ENCODE results near the gene NEK9. TPM values are rescaled to one million over a fixed set of nuclear protein-coding genes. Genes with fewer than 3 reads are reported as not detected.
A peak's percentile ranks its signal among the peaks of the same experiment; 100 is the strongest.

The NEK9 gene
- total RNA-seq, 1 donor from 2014 or later = 102 TPM

- DNase-seq (ENCODE audit: missing footprints) = no peak
- intact Hi-C loops (cut with DNase I) = loop anchor here (5.0 kb wide), 2 partner anchors 112 to 357 kb away; no protein-coding TSS in a partner anchor
- no peak for ATAC-seq
Observed at GRCh38 chr14:75125617-75126016, 1.2 kb downstream of the NEK9 start.

- ATAC-seq (no peak), DNase-seq (ENCODE audit: missing footprints) (no peak)
- intact Hi-C loops (cut with DNase I) = no loop called here
Observed at GRCh38 chr14:75123991-75124390, 2.9 kb downstream of the NEK9 start.

- intact Hi-C loops (cut with DNase I) = no loop called here
- DNase-seq (ENCODE audit: missing footprints) (no peak), ATAC-seq (no peak)
Observed at GRCh38 chr14:75121552-75121951, 5.3 kb downstream of the NEK9 start.

- ATAC-seq (no peak), DNase-seq (ENCODE audit: missing footprints) (no peak)
- intact Hi-C loops (cut with DNase I) = no loop called here
Observed at GRCh38 chr14:75120541-75121291, 6.1 kb downstream of the NEK9 start.

GRCh38 chr14:75119056-75119455 is 7.8 kb downstream of the NEK9 start:
- DNase-seq (ENCODE audit: missing footprints) (no peak), ATAC-seq (no peak)
- intact Hi-C loops (cut with DNase I) = no loop called here

GRCh38 chr14:75113932-75114539 is 12.8 kb downstream of the NEK9 start:
- no peak for DNase-seq (ENCODE audit: missing footprints)
- ATAC-seq = no peak
- intact Hi-C loops (cut with DNase I) = no loop called here

- ATAC-seq = no peak
- no peak for DNase-seq (ENCODE audit: missing footprints)
- intact Hi-C loops (cut with DNase I) = no loop called here
Observed at GRCh38 chr14:75109877-75110276, 17.0 kb downstream of the NEK9 start.

- ATAC-seq = no peak
- DNase-seq (ENCODE audit: missing footprints) = no peak
- intact Hi-C loops (cut with DNase I) = no loop called here
Observed at GRCh38 chr14:75107186-75107585, 19.7 kb downstream of the NEK9 start.

GRCh38 chr14:75101491-75101890 is 25.4 kb downstream of the NEK9 start:
- DNase-seq (ENCODE audit: missing footprints) = no peak
- intact Hi-C loops (cut with DNase I) = no loop called here
- ATAC-seq = no peak

- intact Hi-C loops (cut with DNase I) = no loop called here
- DNase-seq (ENCODE audit: missing footprints) (no peak), ATAC-seq (no peak)
Observed at GRCh38 chr14:75098682-75099081, 28.2 kb downstream of the NEK9 start.

GRCh38 chr14:75098212-75098611 is 28.6 kb downstream of the NEK9 start:
- intact Hi-C loops (cut with DNase I) = no loop called here
- DNase-seq (ENCODE audit: missing footprints) (no peak), ATAC-seq (no peak)

GRCh38 chr14:75096959-75097358 is 29.9 kb downstream of the NEK9 start:
- DNase-seq (ENCODE audit: missing footprints) (no peak), ATAC-seq (peak; percentile 20)
- intact Hi-C loops (cut with DNase I) = no loop called here

- intact Hi-C loops (cut with DNase I) = no loop called here
- ATAC-seq (no peak), DNase-seq (ENCODE audit: missing footprints) (no peak)
Observed at GRCh38 chr14:75095690-75096089, 31.2 kb downstream of the NEK9 start.

GRCh38 chr14:75094896-75095295 is 32.0 kb downstream of the NEK9 start:
- no peak for DNase-seq (ENCODE audit: missing footprints)
- intact Hi-C loops (cut with DNase I) = no loop called here
- no peak for ATAC-seq

GRCh38 chr14:75092698-75093097 is 34.1 kb downstream of the NEK9 start:
- ATAC-seq (no peak), DNase-seq (ENCODE audit: missing footprints) (no peak)
- intact Hi-C loops (cut with DNase I) = no loop called here

- ATAC-seq (no peak), DNase-seq (ENCODE audit: missing footprints) (no peak)
- intact Hi-C loops (cut with DNase I) = no loop called here
Observed at GRCh38 chr14:75091251-75091650, 35.6 kb downstream of the NEK9 start.

GRCh38 chr14:75090353-75090752 is 36.5 kb downstream of the NEK9 start:
- intact Hi-C loops (cut with DNase I) = no loop called here
- DNase-seq (ENCODE audit: missing footprints) = no peak
- no peak for ATAC-seq

- intact Hi-C loops (cut with DNase I) = loop anchor here (2.0 to 10.0 kb wide), 3 partner anchors 144 to 228 kb away; no protein-coding TSS in a partner anchor
- DNase-seq (ENCODE audit: missing footprints) = no peak
- peak; percentile 68 for ATAC-seq
Observed at GRCh38 chr14:75088566-75089373, 38.1 kb downstream of the NEK9 start.

GRCh38 chr14:75088153-75088552 is 38.7 kb downstream of the NEK9 start:
- ATAC-seq (peak; percentile 9), DNase-seq (ENCODE audit: missing footprints) (no peak)
- intact Hi-C loops (cut with DNase I) = loop anchor here (2.0 to 10.0 kb wide), 3 partner anchors 143 to 227 kb away; no protein-coding TSS in a partner anchor

- no peak for DNase-seq (ENCODE audit: missing footprints)
- ATAC-seq = no peak
- intact Hi-C loops (cut with DNase I) = loop anchor here (10.0 kb wide), 1 partner anchor 140 kb away; no protein-coding TSS in a partner anchor
Observed at GRCh38 chr14:75084513-75084912, 42.3 kb downstream of the NEK9 start.
